Stimulated activated CD4-positive, alpha-beta T cell treated with anti-CD3 and anti-CD28 coated beads, Interleukin-4, amount 100 ng/mL, for 1 hour (primary cell): Measurements from ENCODE around the gene TMEM151A.

Experiments used
- DNase-seq: peaks from one replicate; pipeline ENCODE4 v3.0.0-alpha.2; 2020

The TMEM151A gene

GRCh38 chr11:66324664-66325063, 33.0 kb downstream of the TMEM151A start:
- DNase-seq, result no peak

- DNase-seq, result no peak
Observed at GRCh38 chr11:66325263-66325671, 33.6 kb downstream of the TMEM151A start.

- DNase-seq, result peak; percentile 23
Observed at GRCh38 chr11:66326261-66327111, 34.8 kb downstream of the TMEM151A start.

- DNase-seq, result no peak
Observed at GRCh38 chr11:66327171-66328030, 35.7 kb downstream of the TMEM151A start.

- DNase-seq, result no peak
Observed at GRCh38 chr11:66328031-66328301, 36.3 kb downstream of the TMEM151A start.

- DNase-seq, result peak; percentile 82
Observed at GRCh38 chr11:66328302-66329144, 36.8 kb downstream of the TMEM151A start.

GRCh38 chr11:66329165-66329673, 37.5 kb downstream of the TMEM151A start:
- DNase-seq, result no peak

GRCh38 chr11:66330931-66331330, 39.2 kb downstream of the TMEM151A start:
- DNase-seq, result no peak

GRCh38 chr11:66331542-66332370, 40.1 kb downstream of the TMEM151A start:
- no peak for DNase-seq

- DNase-seq, result no peak
Observed at GRCh38 chr11:66332371-66333219, 40.9 kb downstream of the TMEM151A start.

GRCh38 chr11:66333220-66333877, 41.7 kb downstream of the TMEM151A start:
- no peak for DNase-seq

GRCh38 chr11:66333896-66334604, 42.4 kb downstream of the TMEM151A start:
- DNase-seq, result no peak

- DNase-seq, result no peak
Observed at GRCh38 chr11:66334605-66335442, 43.1 kb downstream of the TMEM151A start.

GRCh38 chr11:66335531-66336233, 44.0 kb downstream of the TMEM151A start:
- DNase-seq, result no peak

- DNase-seq, result peak; percentile 38
Observed at GRCh38 chr11:66336234-66337102, 44.8 kb downstream of the TMEM151A start, which contains the start of gene RIN1. TSS of gene RIN1 (minus strand) at chr11:66336434. CDS start at chr11:66336402, 32 bp downstream.

GRCh38 chr11:66337103-66337899, 45.6 kb downstream of the TMEM151A start:
- DNase-seq, result no peak
